GM23248 (cell line): Measurements from ENCODE around the gene RHOB.

Experiments used
- EZH2 ChIP-seq: fragments of 200-600 bp; sonication (generic); IDR thresholded peaks from 2 replicates; pipeline ENCODE4 v1.6.1; 2018; ENCODE audit warnings: antibody characterized with exemption, mild to moderate bottlenecking; ENCODE audit not compliant: insufficient read depth, poor library complexity, severe bottlenecking
- EZH2phosphoT487 ChIP-seq: fragments of 200-600 bp; sonication (generic); IDR thresholded peaks from 2 replicates; pipeline ENCODE4 v1.6.1; 2018; ENCODE audit warnings: antibody characterized with exemption, moderate library complexity, mild to moderate bottlenecking, low read depth; ENCODE audit not compliant: insufficient read depth

GRCh38 chr2:20480913-20481312 is 34.0 kb downstream of the RHOB start:
- no peak for TF ChIP-seq EZH2phosphoT487
- no peak for TF ChIP-seq EZH2
